Spleen (tissue), 7 donors: ENCODE measurements around the gene SCFD2.

Experiments used
- POLR2AphosphoS5 ChIP-seq, 3 donors: sonication (generic); formaldehyde crosslinking; IDR thresholded peaks; one replicate each; pipeline ENCODE4 v1.5.1; 2017; ENCODE audit warnings: antibody characterized with exemption in 3 of 3
- TF ChIP-seq, protein P1 (sequence below), 11 experiments: fragments of 200-600 bp in 7 of 11; fragments of 450-650 bp in 4 of 11; sonication (generic) in 4 of 11; IDR thresholded peaks in 8 of 11; conservative IDR thresholded peaks in 3 of 11; 1 replicate in 7 of 11; 2 replicates in 4 of 11; pipeline versions ENCODE4 v1.4.0 to v1.8.0; 2016 to 2021; ENCODE audit warnings: antibody characterized with exemption in 11 of 11, inconsistent platforms in 4 of 11, mild to moderate bottlenecking in 1 of 11
- donor health status: DM: no; HTN: no; CAD: no; lungs with moderate emphysema.
- donor health status: DM: no; HTN: no; CAD: no.
- donor health status: DM: no; HTN: no; CAD: no.

GRCh38 chr4:53061091-53061850 lies 304.6 kb downstream of the SCFD2 start:
- TF ChIP-seq, protein P1, sequence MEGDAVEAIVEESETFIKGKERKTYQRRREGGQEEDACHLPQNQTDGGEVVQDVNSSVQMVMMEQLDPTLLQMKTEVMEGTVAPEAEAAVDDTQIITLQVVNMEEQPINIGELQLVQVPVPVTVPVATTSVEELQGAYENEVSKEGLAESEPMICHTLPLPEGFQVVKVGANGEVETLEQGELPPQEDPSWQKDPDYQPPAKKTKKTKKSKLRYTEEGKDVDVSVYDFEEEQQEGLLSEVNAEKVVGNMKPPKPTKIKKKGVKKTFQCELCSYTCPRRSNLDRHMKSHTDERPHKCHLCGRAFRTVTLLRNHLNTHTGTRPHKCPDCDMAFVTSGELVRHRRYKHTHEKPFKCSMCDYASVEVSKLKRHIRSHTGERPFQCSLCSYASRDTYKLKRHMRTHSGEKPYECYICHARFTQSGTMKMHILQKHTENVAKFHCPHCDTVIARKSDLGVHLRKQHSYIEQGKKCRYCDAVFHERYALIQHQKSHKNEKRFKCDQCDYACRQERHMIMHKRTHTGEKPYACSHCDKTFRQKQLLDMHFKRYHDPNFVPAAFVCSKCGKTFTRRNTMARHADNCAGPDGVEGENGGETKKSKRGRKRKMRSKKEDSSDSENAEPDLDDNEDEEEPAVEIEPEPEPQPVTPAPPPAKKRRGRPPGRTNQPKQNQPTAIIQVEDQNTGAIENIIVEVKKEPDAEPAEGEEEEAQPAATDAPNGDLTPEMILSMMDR (IDR thresholded peaks at IDR 0.05 in 8 of 11, conservative IDR thresholded peaks at IDR 0.05 in 3 of 11): no peak
- TF ChIP-seq POLR2AphosphoS5 (IDR thresholded peaks at IDR 0.05): no peak
